MM.1S (cell line): ENCODE results near the gene STON2.
"Not testable (repeated sequence)": the region's sequence is repeated elsewhere in the genome, so short reads cannot be mapped to it uniquely, and the experiment has no call there.

ENCODE experiments used
- DNase-seq: peaks from one replicate; pipeline ENCODE4 v3.0.0-alpha.2; 2015
- H2AFZ ChIP-seq: fragments of 300-600 bp; sonication (generic); 2 replicates; pipeline ENCODE4 v1.6.0; 2016; ENCODE audit warnings: antibody characterized with exemption, low read length
- H3F3A ChIP-seq: fragments of 300-600 bp; sonication (generic); 2 replicates; pipeline ENCODE4 v1.6.1; 2016; ENCODE audit warnings: mild to moderate bottlenecking, antibody characterized with exemption, low read length, moderate library complexity, mixed read lengths; ENCODE audit not compliant: insufficient read depth
- H3K27ac ChIP-seq: fragments of 300-600 bp; sonication (generic); 2 replicates; pipeline ENCODE4 v1.5.1; 2016; ENCODE audit warnings: mild to moderate bottlenecking, low read length
- H3K27me3 ChIP-seq: fragments of 300-600 bp; sonication (generic); replicated peaks from 2 replicates; pipeline ENCODE4 v1.6.0; 2016; ENCODE audit warnings: low read length; ENCODE audit not compliant: insufficient read depth
- H3K36me3 ChIP-seq: fragments of 300-600 bp; sonication (generic); replicated peaks from 2 replicates; pipeline ENCODE4 v1.6.1; 2016; ENCODE audit warnings: mild to moderate bottlenecking, low read length, mixed read lengths; ENCODE audit not compliant: insufficient read depth
- H3K4me1 ChIP-seq: fragments of 300-600 bp; sonication (generic); 2 replicates; pipeline ENCODE4 v1.6.1; 2016; ENCODE audit warnings: low read length, mixed read lengths
- H3K4me2 ChIP-seq: fragments of 300-600 bp; sonication (generic); 2 replicates; pipeline ENCODE4 v1.6.0; 2016; ENCODE audit warnings: low read depth, low read length
- H3K4me3 ChIP-seq: fragments of 300-600 bp; sonication (generic); 2 replicates; pipeline ENCODE4 v1.5.1; 2016; ENCODE audit warnings: low read length, mixed read lengths
- H3K79me2 ChIP-seq: fragments of 300-600 bp; sonication (generic); 2 replicates; pipeline ENCODE4 v1.6.1; 2016; ENCODE audit warnings: mixed run types, low read length, mixed read lengths
- H3K9ac ChIP-seq: fragments of 300-600 bp; sonication (generic); 2 replicates; pipeline ENCODE4 v1.6.1; 2016; ENCODE audit warnings: low read length, mixed read lengths
- H3K9me2 ChIP-seq: fragments of 300-600 bp; sonication (generic); replicated peaks from 2 replicates; pipeline ENCODE4 v1.6.1; 2016; ENCODE audit warnings: mild to moderate bottlenecking, low read length, mixed read lengths; ENCODE audit not compliant: insufficient read depth
- H3K9me3 ChIP-seq: fragments of 300-600 bp; sonication (generic); replicated peaks from 2 replicates; pipeline ENCODE4 v1.6.1; 2016; ENCODE audit warnings: mild to moderate bottlenecking, low read length, mixed read lengths; ENCODE audit not compliant: insufficient read depth
- H4K20me1 ChIP-seq: fragments of 300-600 bp; sonication (generic); 2 replicates; pipeline ENCODE4 v1.6.1; 2016; ENCODE audit warnings: mild to moderate bottlenecking, low read length, moderate library complexity, mixed read lengths; ENCODE audit not compliant: insufficient read depth
- EZH2 ChIP-seq: fragments of 300-600 bp; sonication (generic); optimal IDR thresholded peaks from 2 replicates; pipeline ENCODE3; 2017; ENCODE audit warnings: low read depth, mild to moderate bottlenecking, antibody characterized with exemption, low read length, mixed read lengths
- EZH2phosphoT487 ChIP-seq: fragments of 300-600 bp; sonication (generic); IDR thresholded peaks from 2 replicates; pipeline ENCODE4 v1.6.1; 2018; ENCODE audit warnings: antibody characterized with exemption, low read length
- TF ChIP-seq, protein P1 (sequence below): fragments of 300-600 bp; sonication (generic); IDR thresholded peaks from 2 replicates; pipeline ENCODE4 v1.5.1; 2016; ENCODE audit warnings: antibody characterized with exemption, low read length, mixed read lengths

The STON2 gene

DNA sequence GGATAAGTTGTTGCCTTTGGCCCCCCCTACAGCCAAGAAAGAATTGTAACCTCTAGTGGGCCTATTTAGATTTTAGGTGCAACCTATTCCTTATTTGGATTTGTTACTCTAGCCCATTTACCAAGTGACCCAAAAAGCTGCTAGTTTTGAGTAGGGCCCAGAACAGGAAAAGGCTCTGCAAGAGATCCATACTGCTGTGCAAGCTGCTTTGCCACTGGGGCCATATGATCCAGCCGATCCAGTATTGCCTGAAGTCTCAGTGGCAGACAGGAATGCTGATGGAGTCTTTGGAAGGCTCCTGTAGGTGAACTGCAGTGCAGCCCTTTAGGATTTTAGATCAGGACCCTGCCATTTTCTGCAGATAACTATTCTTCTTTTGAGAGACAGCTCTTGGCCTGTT lies 166.5 kb downstream of the STON2 start:
- TF ChIP-seq EZH2phosphoT487 (no peak), EZH2 (no peak)
- TF ChIP-seq, protein P1, sequence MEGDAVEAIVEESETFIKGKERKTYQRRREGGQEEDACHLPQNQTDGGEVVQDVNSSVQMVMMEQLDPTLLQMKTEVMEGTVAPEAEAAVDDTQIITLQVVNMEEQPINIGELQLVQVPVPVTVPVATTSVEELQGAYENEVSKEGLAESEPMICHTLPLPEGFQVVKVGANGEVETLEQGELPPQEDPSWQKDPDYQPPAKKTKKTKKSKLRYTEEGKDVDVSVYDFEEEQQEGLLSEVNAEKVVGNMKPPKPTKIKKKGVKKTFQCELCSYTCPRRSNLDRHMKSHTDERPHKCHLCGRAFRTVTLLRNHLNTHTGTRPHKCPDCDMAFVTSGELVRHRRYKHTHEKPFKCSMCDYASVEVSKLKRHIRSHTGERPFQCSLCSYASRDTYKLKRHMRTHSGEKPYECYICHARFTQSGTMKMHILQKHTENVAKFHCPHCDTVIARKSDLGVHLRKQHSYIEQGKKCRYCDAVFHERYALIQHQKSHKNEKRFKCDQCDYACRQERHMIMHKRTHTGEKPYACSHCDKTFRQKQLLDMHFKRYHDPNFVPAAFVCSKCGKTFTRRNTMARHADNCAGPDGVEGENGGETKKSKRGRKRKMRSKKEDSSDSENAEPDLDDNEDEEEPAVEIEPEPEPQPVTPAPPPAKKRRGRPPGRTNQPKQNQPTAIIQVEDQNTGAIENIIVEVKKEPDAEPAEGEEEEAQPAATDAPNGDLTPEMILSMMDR: no peak
- DNase-seq: no peak
- Histone ChIP-seq H3K79me2 (no peaks in the 10 kb centered on the region), H3K27ac (no peak overlapping the region), H2AFZ (no peak overlapping the region), H3K4me1 (no peaks in the 10 kb centered on the region), H3K9ac (no peak overlapping the region), H3K9me2 (no peaks in the 10 kb centered on the region), H4K20me1 (no peaks in the 10 kb centered on the region), H3K36me3 (no peaks in the 10 kb centered on the region), H3K27me3 (no peaks in the 10 kb centered on the region), H3F3A (no peaks in the 10 kb centered on the region), H3K9me3 (no peaks in the 10 kb centered on the region), H3K4me3 (no peak overlapping the region), H3K4me2 (no peak overlapping the region)

DNA sequence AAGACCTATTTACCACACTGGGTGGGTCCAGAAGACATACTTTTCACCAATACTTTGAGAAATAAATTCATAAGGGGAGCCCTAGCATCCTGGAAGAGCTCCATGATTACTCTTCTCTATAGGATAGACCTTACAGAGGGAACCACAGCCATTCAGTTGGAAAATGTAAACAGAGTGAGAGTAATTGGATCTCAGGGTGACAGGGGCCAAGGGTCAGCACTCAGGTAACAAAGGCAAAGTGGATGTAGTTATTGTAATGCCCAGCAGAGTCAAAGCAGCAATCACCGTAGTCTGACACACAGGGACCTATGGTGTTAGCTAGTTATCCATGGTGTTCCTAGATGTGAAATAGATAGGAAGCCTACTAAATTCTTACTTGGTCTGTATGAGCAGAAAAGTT lies 168.6 kb downstream of the STON2 start:
- Histone ChIP-seq H2AFZ (no peak overlapping the region), H3K4me3 (no peak overlapping the region), H3K27me3 (no peaks in the 10 kb centered on the region), H3K9me2 (no peaks in the 10 kb centered on the region), H3K36me3 (no peaks in the 10 kb centered on the region), H3K9ac (no peak overlapping the region), H3K9me3 (no peaks in the 10 kb centered on the region), H3K4me1 (no peaks in the 10 kb centered on the region), H3F3A (no peaks in the 10 kb centered on the region), H3K79me2 (no peaks in the 10 kb centered on the region), H3K4me2 (no peak overlapping the region), H3K27ac (no peak overlapping the region), H4K20me1 (no peaks in the 10 kb centered on the region)
- DNase-seq: no peak
- TF ChIP-seq EZH2phosphoT487: no peak
- TF ChIP-seq EZH2: no peak
- TF ChIP-seq, protein P1: no peak

DNA sequence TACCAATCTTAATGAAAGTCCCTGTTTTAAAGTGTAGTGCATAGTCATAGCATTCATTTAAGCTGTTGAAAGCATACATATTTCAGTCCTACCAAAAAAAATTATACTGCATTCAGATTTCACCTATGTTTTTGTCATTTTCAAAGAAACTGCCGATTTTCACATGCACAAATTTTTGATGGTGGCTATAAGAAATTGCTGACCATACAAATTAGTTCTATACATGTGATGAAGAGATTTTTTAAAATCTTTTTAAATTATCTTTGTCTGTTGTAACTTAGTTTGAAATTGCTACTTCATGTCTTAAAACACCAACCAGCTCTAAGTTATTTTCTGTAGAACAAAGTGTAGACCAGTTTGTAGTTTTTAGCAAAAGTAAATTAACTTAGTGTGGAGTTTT lies 175.9 kb downstream of the STON2 start:
- Histone ChIP-seq H2AFZ (no peak overlapping the region), H3F3A (peaks cover 15% of the 10 kb centered on the region), H3K27ac (no peak overlapping the region), H3K9me2 (no peaks in the 10 kb centered on the region), H3K9me3 (no peaks in the 10 kb centered on the region), H3K4me2 (no peak overlapping the region), H3K27me3 (no peaks in the 10 kb centered on the region), H4K20me1 (no peaks in the 10 kb centered on the region), H3K79me2 (no peaks in the 10 kb centered on the region), H3K4me3 (no peak overlapping the region), H3K4me1 (0 out of 2 replicates have a peak, but pooled peaks cover 5% of the 10 kb centered on the region), H3K36me3 (no peaks in the 10 kb centered on the region), H3K9ac (no peak overlapping the region)
- TF ChIP-seq, protein P1: no peak
- TF ChIP-seq EZH2phosphoT487 (no peak), EZH2 (no peak)
- no peak for DNase-seq

DNA sequence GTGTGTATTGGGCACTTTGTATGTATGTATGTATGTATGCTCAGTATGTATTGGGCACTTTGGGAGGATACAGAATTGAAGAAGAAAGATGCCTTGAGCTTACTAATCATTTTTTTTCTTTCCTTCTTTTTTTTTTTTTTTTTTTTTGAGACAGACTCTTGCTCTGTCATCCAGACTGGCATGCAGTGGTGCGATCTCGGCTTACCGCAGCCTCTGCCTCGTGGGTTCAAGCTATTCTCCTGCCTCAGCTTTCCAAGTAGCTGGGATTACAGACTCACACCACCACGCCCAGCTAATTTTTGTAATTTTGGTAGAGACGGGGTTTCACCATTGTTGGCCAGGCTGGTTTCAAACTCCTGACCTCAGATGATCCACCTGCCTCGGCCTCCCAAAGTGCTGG lies 176.3 kb downstream of the STON2 start:
- H3K9me3 ChIP-seq, H3K27me3 ChIP-seq, DNase-seq, H3K4me3 ChIP-seq, H3K36me3 ChIP-seq, H3K79me2 ChIP-seq, H3K27ac ChIP-seq, H3K4me2 ChIP-seq, H3K9me2 ChIP-seq, H2AFZ ChIP-seq, H3K4me1 ChIP-seq, H4K20me1 ChIP-seq, H3K9ac ChIP-seq: not testable (repeated sequence)
- peaks cover 15% of the 10 kb centered on the region for H3F3A ChIP-seq
